DND-41 (cell line): ENCODE data around the gene RBBP5.

Source experiments
- ATAC-seq: fragments of 200-7000 bp; cut with Tn5 transposase; 3 replicates; pipeline ENCODE4 v1.9.1; 2021; ENCODE audit warnings: low read depth; ENCODE audit not compliant: insufficient read depth
- DNase-seq: peaks from one replicate; pipeline ENCODE4 v3.0.0-alpha.2; 2020
- H2AFZ ChIP-seq: 2 replicates; pipeline ENCODE4 v1.6.0; 2012; ENCODE audit warnings: low read depth, low read length
- H3K27ac ChIP-seq: 2 replicates; pipeline ENCODE4 v1.5.1; 2012; ENCODE audit warnings: low read length, inconsistent platforms
- H3K27me3 ChIP-seq: fragments of 200-600 bp; sonication (generic); 2 replicates; pipeline ENCODE4 v1.6.0; 2012; ENCODE audit warnings: low read length, mild to moderate bottlenecking, inconsistent platforms; ENCODE audit not compliant: insufficient read depth, poor library complexity
- H3K36me3 ChIP-seq: 2 replicates; pipeline ENCODE4 v1.5.1; 2012; ENCODE audit warnings: low read length, inconsistent platforms; ENCODE audit not compliant: insufficient read depth
- H3K4me1 ChIP-seq: 2 replicates; pipeline ENCODE4 v1.5.1; 2012; ENCODE audit warnings: mild to moderate bottlenecking, low read length; ENCODE audit not compliant: insufficient read depth
- H3K4me2 ChIP-seq: 2 replicates; pipeline ENCODE4 v1.6.0; 2012; ENCODE audit warnings: mild to moderate bottlenecking, moderate library complexity, low read length, inconsistent platforms; ENCODE audit not compliant: insufficient read depth
- H3K4me3 ChIP-seq, 2 experiments: fragments of 200-600 bp in 1 of 2; shearing (Covaris generic) in 1 of 2; 2 replicates each; pipeline ENCODE4 v1.5.1; 2012 to 2016; ENCODE audit warnings: inconsistent platforms in 2 of 2, low read length in 2 of 2, mild to moderate bottlenecking in 2 of 2, low read depth in 1 of 2, moderate library complexity in 1 of 2
- H3K79me2 ChIP-seq: 2 replicates; pipeline ENCODE4 v1.6.0; 2012; ENCODE audit warnings: low read length, inconsistent platforms; ENCODE audit not compliant: insufficient read depth
- H3K9ac ChIP-seq: 2 replicates; pipeline ENCODE4 v1.6.0; 2012; ENCODE audit warnings: low read depth, mild to moderate bottlenecking, inconsistent platforms, low read length, moderate library complexity
- H3K9me3 ChIP-seq: 2 replicates; pipeline ENCODE4 v1.5.1; 2012; ENCODE audit warnings: low read length, moderate library complexity, mild to moderate bottlenecking, inconsistent platforms; ENCODE audit not compliant: insufficient read depth, severe bottlenecking
- H4K20me1 ChIP-seq: 2 replicates; pipeline ENCODE4 v1.6.0; 2012; ENCODE audit warnings: low read length; ENCODE audit not compliant: insufficient read depth
- EZH2 ChIP-seq: IDR thresholded peaks from 3 replicates; pipeline ENCODE4 v1.6.1; 2012; ENCODE audit warnings: borderline replicate concordance, low read depth, mild to moderate bottlenecking, moderate library complexity, low read length, inconsistent platforms; ENCODE audit not compliant: severe bottlenecking
- TF ChIP-seq, protein P1 (sequence below): IDR thresholded peaks from 2 replicates; pipeline ENCODE4 v1.5.1; 2012; ENCODE audit warnings: borderline replicate concordance, low read length, moderate library complexity, mild to moderate bottlenecking; ENCODE audit not compliant: poor library complexity, severe bottlenecking; ENCODE audit errors: extremely low read depth

The RBBP5 gene

DNA sequence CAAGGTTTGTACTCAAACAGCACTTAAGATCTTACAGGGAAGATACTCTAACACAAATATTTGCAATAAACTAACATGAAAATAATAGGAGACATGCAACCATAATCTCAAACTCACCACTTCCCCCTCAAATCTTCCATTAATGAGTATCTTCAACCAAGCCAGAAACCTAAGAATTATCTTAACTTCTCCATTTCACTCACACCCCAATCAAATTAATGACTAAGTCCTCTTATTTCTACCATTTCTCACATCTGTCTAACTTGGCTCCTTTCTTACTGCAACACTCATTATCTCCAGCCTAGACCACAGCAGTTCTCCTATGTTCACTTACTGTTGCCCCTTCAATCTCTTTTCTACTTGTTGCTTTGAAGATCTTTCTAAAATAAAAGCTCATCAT, 10.4 kb downstream of the RBBP5 start:
- ATAC-seq (no peak), DNase-seq (no peak)
- Histone ChIP-seq H2AFZ (no peak overlapping the region), H3K4me2 (no peak overlapping the region), H3K9ac (no peak overlapping the region), H4K20me1 (no peaks in the 10 kb centered on the region), H3K79me2 (peaks cover 17% of the 10 kb centered on the region), H3K4me3 (no peak overlapping the region), H3K27me3 (no peaks in the 10 kb centered on the region), H3K36me3 (peaks cover 55% of the 10 kb centered on the region), H3K27ac (no peak overlapping the region), H3K9me3 (no peaks in the 10 kb centered on the region), H3K4me1 (no peaks in the 10 kb centered on the region)
- no peak for TF ChIP-seq EZH2
- TF ChIP-seq, protein P1, sequence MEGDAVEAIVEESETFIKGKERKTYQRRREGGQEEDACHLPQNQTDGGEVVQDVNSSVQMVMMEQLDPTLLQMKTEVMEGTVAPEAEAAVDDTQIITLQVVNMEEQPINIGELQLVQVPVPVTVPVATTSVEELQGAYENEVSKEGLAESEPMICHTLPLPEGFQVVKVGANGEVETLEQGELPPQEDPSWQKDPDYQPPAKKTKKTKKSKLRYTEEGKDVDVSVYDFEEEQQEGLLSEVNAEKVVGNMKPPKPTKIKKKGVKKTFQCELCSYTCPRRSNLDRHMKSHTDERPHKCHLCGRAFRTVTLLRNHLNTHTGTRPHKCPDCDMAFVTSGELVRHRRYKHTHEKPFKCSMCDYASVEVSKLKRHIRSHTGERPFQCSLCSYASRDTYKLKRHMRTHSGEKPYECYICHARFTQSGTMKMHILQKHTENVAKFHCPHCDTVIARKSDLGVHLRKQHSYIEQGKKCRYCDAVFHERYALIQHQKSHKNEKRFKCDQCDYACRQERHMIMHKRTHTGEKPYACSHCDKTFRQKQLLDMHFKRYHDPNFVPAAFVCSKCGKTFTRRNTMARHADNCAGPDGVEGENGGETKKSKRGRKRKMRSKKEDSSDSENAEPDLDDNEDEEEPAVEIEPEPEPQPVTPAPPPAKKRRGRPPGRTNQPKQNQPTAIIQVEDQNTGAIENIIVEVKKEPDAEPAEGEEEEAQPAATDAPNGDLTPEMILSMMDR, result no peak

DNA sequence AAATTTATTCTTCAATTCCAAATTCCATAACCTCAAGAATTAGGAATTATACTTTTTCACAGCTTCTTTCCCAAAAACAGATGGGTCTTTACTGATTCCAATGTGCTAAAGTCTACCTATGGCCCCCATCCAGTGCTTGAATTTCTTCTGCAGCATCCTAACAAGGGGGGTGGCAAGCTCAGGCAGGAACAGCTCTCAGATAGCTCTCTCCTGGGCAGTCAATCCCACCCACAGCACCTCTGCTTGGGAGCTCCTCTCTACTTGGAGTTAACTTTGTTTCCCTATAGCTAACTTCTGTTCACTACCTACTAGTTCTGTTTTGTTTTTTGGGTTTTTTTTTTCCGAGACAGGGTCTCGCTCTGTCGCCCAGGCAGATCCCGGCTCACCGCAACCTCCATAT, 12.1 kb downstream of the RBBP5 start:
- peaks cover 62% of the 10 kb centered on the region for H3K36me3 ChIP-seq
- TF ChIP-seq, protein P1, result no peak
- TF ChIP-seq EZH2, result no peak
- peaks cover 6% of the 10 kb centered on the region; the same call in 1 of the 2 replicates for H4K20me1 ChIP-seq
- no peaks in the 10 kb centered on the region for H3K9me3 ChIP-seq
- no peak overlapping the region for H3K9ac ChIP-seq
- no peak overlapping the region for H3K4me3 ChIP-seq
- DNase-seq (no peak), ATAC-seq (no peak)
- no peak overlapping the region for H2AFZ ChIP-seq
- H3K27ac ChIP-seq, result no peak overlapping the region
- no peaks in the 10 kb centered on the region for H3K27me3 ChIP-seq
- no peak overlapping the region for H3K4me2 ChIP-seq
- H3K79me2 ChIP-seq, result peaks cover 9% of the 10 kb centered on the region
- no peaks in the 10 kb centered on the region for H3K4me1 ChIP-seq

DNA sequence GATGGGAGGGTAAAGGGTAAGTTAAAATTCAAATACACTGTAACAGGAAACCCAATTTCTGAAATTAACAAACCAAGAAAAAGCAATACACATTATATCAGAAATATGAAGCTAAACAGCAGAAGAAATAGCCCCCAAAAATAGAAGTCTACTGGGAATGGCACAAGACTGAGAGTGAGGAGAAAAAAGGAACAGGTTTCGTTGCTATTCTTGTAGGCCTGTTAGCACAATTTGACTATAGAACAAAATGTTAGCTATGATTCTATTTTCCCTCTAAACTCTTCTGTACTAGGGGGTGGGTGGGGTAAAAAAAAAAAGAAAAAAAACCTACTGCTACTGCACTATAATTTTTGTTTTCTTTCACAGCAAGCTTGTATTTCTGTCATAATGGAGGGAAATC, 12.5 kb downstream of the RBBP5 start:
- ATAC-seq (no peak), DNase-seq (no peak)
- H3K27ac ChIP-seq, result no peak overlapping the region
- peaks cover 6% of the 10 kb centered on the region; the same call in 1 of the 2 replicates for H4K20me1 ChIP-seq
- H2AFZ ChIP-seq, result no peak overlapping the region
- H3K36me3 ChIP-seq, result peaks cover 59% of the 10 kb centered on the region
- no peaks in the 10 kb centered on the region for H3K9me3 ChIP-seq
- no peak overlapping the region for H3K9ac ChIP-seq
- H3K27me3 ChIP-seq, result no peaks in the 10 kb centered on the region
- H3K4me3 ChIP-seq, result no peak overlapping the region
- H3K4me1 ChIP-seq, result no peaks in the 10 kb centered on the region
- H3K4me2 ChIP-seq, result no peak overlapping the region
- peaks cover 7% of the 10 kb centered on the region for H3K79me2 ChIP-seq
- TF ChIP-seq, protein P1, result no peak
- TF ChIP-seq EZH2, result no peak

DNA sequence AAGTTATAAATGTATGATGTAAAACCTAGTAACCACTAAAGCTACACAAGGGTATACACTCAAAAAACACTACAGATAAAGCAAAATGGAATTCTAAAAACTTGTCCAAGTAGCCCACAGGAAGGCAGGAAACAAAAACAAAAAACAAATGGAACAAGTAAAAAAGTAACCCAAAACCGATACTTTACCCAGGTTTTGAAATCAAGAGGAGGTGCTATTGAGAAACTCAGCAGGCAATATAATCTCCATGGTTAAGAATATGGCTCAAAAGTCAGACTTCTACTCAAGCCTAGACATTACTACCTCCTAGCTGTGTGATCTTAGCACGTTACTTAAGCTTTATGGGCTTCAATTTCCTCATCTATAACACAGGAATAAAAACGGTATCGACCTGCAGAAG, 13.3 kb downstream of the RBBP5 start:
- Histone ChIP-seq H3K36me3 (peaks cover 59% of the 10 kb centered on the region), H3K4me3 (no peak overlapping the region), H4K20me1 (peaks cover 6% of the 10 kb centered on the region; the same call in 1 of the 2 replicates), H3K27ac (no peak overlapping the region), H3K9ac (no peak overlapping the region), H2AFZ (no peak overlapping the region), H3K4me2 (no peak overlapping the region), H3K27me3 (no peaks in the 10 kb centered on the region), H3K4me1 (no peaks in the 10 kb centered on the region), H3K9me3 (no peaks in the 10 kb centered on the region), H3K79me2 (peaks cover 3% of the 10 kb centered on the region; the same call in 1 of the 2 replicates)
- DNase-seq (no peak), ATAC-seq (no peak)
- no peak for TF ChIP-seq EZH2
- TF ChIP-seq, protein P1, result no peak
